GM12878 (cell line): ENCODE data around the gene MSI2.

ENCODE experiments used
- ATF3 ChIP-seq: IDR thresholded peaks from 2 replicates; pipeline ENCODE4 v1.6.1; 2011; ENCODE audit warnings: low read depth, mild to moderate bottlenecking, low read length, moderate library complexity, borderline replicate concordance; ENCODE audit errors: extremely low read depth
- CREB1 ChIP-seq: IDR thresholded peaks from 2 replicates; pipeline ENCODE4 v1.6.1; 2012; ENCODE audit warnings: low read depth, mild to moderate bottlenecking, inconsistent platforms
- EP300 ChIP-seq, 2 experiments: fragments of 150-350 bp in 1 of 2; IDR thresholded peaks; 2 replicates each; pipeline ENCODE4 v1.6.1; 2011 to 2012; ENCODE audit warnings: low read depth in 2 of 2, low read length in 2 of 2, borderline replicate concordance in 1 of 2, improper control_type of control experiment in 1 of 2, inconsistent platforms in 1 of 2; ENCODE audit not compliant: control insufficient read depth in 1 of 2
- EZH2 ChIP-seq: IDR thresholded peaks from 2 replicates; pipeline ENCODE4 v1.6.1; 2012; ENCODE audit warnings: low read depth, mild to moderate bottlenecking, control low read depth, inconsistent platforms, low read length, borderline replicate concordance; ENCODE audit not compliant: control insufficient read depth
- FOS ChIP-seq: IDR thresholded peaks from 3 replicates; pipeline ENCODE4 v1.6.1; 2011; ENCODE audit warnings: borderline replicate concordance; ENCODE audit not compliant: insufficient read length; ENCODE audit errors: extremely low read depth
- JUNB ChIP-seq: IDR thresholded peaks from 2 replicates; pipeline ENCODE4 v1.6.1; 2016; ENCODE audit warnings: antibody characterized with exemption, mild to moderate bottlenecking
- LARP7 ChIP-seq: fragments of 450-650 bp; IDR thresholded peaks from 2 replicates; pipeline ENCODE4 v1.6.1; 2017; ENCODE audit warnings: mild to moderate bottlenecking
- POLR2AphosphoS5 ChIP-seq: IDR thresholded peaks from 2 replicates; pipeline ENCODE4 v1.6.1; 2011; ENCODE audit warnings: mild to moderate bottlenecking, low read length, inconsistent platforms
- SRF ChIP-seq, 2 experiments: IDR thresholded peaks; 2 replicates each; pipeline ENCODE4 v1.6.1; 2011; ENCODE audit warnings: low read depth in 2 of 2, low read length in 2 of 2, mild to moderate bottlenecking in 1 of 2, moderate library complexity in 1 of 2
- STAT3 ChIP-seq: IDR thresholded peaks from 2 replicates; pipeline ENCODE4 v1.6.1; 2011; ENCODE audit warnings: low read depth, low read length, improper control_type of control experiment
- YY1 ChIP-seq: IDR thresholded peaks from 2 replicates; pipeline ENCODE4 v1.6.1; 2011; ENCODE audit warnings: low read depth, mild to moderate bottlenecking, low read length
- ZSCAN29 ChIP-seq: fragments of 450-650 bp; IDR thresholded peaks from 2 replicates; pipeline ENCODE4 v1.6.1; 2017; ENCODE audit warnings: mild to moderate bottlenecking, moderate library complexity
- TF ChIP-seq, protein P1 (sequence below), 3 experiments: IDR thresholded peaks in 2 of 3; conservative IDR thresholded peaks in 1 of 3; 2 replicates each; pipeline ENCODE4 v1.5.1; 2011; ENCODE audit warnings: low read depth in 3 of 3, low read length in 3 of 3, mild to moderate bottlenecking in 3 of 3, control low read depth in 2 of 3, moderate library complexity in 2 of 3, inconsistent platforms in 1 of 3, mixed read lengths in 1 of 3; ENCODE audit not compliant: control insufficient read depth in 2 of 3, insufficient read depth in 1 of 3; ENCODE audit errors: extremely low read depth in 1 of 3
- TF ChIP-seq, protein P2 (sequence below): IDR thresholded peaks from 2 replicates; pipeline ENCODE4 v1.6.1; 2012; ENCODE audit warnings: low read depth, low read length, improper control_type of control experiment

- TF ChIP-seq FOS = no peak
- TF ChIP-seq CREB1 = no peak
- TF ChIP-seq, protein P1, sequence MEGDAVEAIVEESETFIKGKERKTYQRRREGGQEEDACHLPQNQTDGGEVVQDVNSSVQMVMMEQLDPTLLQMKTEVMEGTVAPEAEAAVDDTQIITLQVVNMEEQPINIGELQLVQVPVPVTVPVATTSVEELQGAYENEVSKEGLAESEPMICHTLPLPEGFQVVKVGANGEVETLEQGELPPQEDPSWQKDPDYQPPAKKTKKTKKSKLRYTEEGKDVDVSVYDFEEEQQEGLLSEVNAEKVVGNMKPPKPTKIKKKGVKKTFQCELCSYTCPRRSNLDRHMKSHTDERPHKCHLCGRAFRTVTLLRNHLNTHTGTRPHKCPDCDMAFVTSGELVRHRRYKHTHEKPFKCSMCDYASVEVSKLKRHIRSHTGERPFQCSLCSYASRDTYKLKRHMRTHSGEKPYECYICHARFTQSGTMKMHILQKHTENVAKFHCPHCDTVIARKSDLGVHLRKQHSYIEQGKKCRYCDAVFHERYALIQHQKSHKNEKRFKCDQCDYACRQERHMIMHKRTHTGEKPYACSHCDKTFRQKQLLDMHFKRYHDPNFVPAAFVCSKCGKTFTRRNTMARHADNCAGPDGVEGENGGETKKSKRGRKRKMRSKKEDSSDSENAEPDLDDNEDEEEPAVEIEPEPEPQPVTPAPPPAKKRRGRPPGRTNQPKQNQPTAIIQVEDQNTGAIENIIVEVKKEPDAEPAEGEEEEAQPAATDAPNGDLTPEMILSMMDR (IDR thresholded peaks at IDR 0.05 in 2 of 3, conservative IDR thresholded peaks at IDR 0.05 in 1 of 3; ENCODE audit: control insufficient read depth in 2 of 3, extremely low read depth in 1 of 3, insufficient read depth in 1 of 3, low read depth in 3 of 3, low read length in 3 of 3) = no peak
- no peak for TF ChIP-seq POLR2AphosphoS5
- no peak for TF ChIP-seq JUNB
- no peak for TF ChIP-seq YY1
- no peak for TF ChIP-seq EP300 (IDR thresholded peaks at IDR 0.05; ENCODE audit: borderline replicate concordance in 1 of 2, control insufficient read depth in 1 of 2, low read depth in 2 of 2, low read length in 2 of 2)
- TF ChIP-seq LARP7 = no peak
- no peak for TF ChIP-seq ZSCAN29
- no peak for TF ChIP-seq EZH2
- TF ChIP-seq, protein P2, sequence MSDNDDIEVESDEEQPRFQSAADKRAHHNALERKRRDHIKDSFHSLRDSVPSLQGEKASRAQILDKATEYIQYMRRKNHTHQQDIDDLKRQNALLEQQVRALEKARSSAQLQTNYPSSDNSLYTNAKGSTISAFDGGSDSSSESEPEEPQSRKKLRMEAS = no peak
- TF ChIP-seq SRF (IDR thresholded peaks at IDR 0.05; ENCODE audit: low read depth in 2 of 2, low read length in 2 of 2) = no peak
- TF ChIP-seq ATF3 = no peak
- TF ChIP-seq STAT3 = no peak
Measured at GRCh38 chr17:57484826-57485565, 228.7 kb downstream of the MSI2 start.
